GM10248 (cell line): ENCODE data around the gene PTOV1.
A peak's percentile ranks its signal among the peaks of the same experiment; 100 is the strongest.

Experiments used
- CTCF ChIA-PET: fragments of 300-600 bp; sonication (Branson Sonifier 250); formaldehyde crosslinking; extraction: SDS; loops from one replicate; lab custom pipeline; 2021; ENCODE audit warnings: antibody characterized with exemption; lab: Yijun Ruan, JAX
- POLR2A ChIA-PET: fragments of 350-650 bp; sonication (Branson Sonifier 250); formaldehyde crosslinking; extraction: SDS; loops from one replicate; lab custom pipeline; 2020; ENCODE audit warnings: antibody characterized with exemption; lab: Yijun Ruan, JAX
- DNase-seq: peaks from one replicate; pipeline ENCODE4 v3.0.0; 2012; ENCODE audit errors: extremely low spot score
- TF ChIP-seq, protein P1 (sequence below): IDR thresholded peaks from 2 replicates; pipeline ENCODE4 v1.5.1; 2012; ENCODE audit warnings: mild to moderate bottlenecking, low read depth; ENCODE audit errors: extremely low read depth, missing control alignments, control extremely low read depth

The PTOV1 gene

GRCh38 chr19:49850487-49851342 is at the start of gene PTOV1:
TSS of gene PTOV1 (plus strand) at chr19:49851159.
- peak; percentile 98 for DNase-seq
- CTCF ChIA-PET = interaction anchor here (0.7 to 1.5 kb wide), 5 partner anchors 11 to 40 kb away, joined by 3 to 4 read pairs (median 3); no protein-coding TSS in a partner anchor
- POLR2A ChIA-PET = interaction anchor here (0.5 to 2.4 kb wide), 6 partner anchors 18 to 1275 kb away, joined by 3 to 11 read pairs (median 6); partner anchors contain the start of gene AP2A1
- TF ChIP-seq, protein P1, sequence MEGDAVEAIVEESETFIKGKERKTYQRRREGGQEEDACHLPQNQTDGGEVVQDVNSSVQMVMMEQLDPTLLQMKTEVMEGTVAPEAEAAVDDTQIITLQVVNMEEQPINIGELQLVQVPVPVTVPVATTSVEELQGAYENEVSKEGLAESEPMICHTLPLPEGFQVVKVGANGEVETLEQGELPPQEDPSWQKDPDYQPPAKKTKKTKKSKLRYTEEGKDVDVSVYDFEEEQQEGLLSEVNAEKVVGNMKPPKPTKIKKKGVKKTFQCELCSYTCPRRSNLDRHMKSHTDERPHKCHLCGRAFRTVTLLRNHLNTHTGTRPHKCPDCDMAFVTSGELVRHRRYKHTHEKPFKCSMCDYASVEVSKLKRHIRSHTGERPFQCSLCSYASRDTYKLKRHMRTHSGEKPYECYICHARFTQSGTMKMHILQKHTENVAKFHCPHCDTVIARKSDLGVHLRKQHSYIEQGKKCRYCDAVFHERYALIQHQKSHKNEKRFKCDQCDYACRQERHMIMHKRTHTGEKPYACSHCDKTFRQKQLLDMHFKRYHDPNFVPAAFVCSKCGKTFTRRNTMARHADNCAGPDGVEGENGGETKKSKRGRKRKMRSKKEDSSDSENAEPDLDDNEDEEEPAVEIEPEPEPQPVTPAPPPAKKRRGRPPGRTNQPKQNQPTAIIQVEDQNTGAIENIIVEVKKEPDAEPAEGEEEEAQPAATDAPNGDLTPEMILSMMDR = no peak

DNA sequence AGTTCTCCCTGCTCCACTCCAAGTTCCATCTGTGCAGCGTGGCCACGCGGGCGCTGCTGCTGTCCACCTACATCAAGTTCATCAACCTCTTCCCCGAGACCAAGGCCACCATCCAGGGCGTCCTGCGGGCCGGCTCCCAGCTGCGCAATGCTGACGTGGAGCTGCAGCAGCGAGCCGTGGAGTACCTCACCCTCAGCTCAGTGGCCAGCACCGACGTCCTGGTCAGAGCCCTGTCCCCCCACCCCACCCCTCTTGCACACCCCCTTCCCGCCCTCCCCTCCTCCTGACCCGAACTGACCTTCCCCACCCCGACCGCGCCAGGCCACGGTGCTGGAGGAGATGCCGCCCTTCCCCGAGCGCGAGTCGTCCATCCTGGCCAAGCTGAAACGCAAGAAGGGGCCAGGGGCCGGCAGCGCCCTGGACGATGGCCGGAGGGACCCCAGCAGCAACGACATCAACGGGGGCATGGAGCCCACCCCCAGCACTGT is 49.5 kb upstream of the PTOV1 start:
- ChIA-PET CTCF (no interaction called here), POLR2A (no interaction called here)
- no peak for DNase-seq
- TF ChIP-seq, protein P1 = no peak

GRCh38 chr19:49801966-49802661 is 48.8 kb upstream of the PTOV1 start:
- ChIA-PET CTCF (no interaction called here), POLR2A (no interaction called here)
- TF ChIP-seq, protein P1 = no peak
- DNase-seq = no peak

DNA sequence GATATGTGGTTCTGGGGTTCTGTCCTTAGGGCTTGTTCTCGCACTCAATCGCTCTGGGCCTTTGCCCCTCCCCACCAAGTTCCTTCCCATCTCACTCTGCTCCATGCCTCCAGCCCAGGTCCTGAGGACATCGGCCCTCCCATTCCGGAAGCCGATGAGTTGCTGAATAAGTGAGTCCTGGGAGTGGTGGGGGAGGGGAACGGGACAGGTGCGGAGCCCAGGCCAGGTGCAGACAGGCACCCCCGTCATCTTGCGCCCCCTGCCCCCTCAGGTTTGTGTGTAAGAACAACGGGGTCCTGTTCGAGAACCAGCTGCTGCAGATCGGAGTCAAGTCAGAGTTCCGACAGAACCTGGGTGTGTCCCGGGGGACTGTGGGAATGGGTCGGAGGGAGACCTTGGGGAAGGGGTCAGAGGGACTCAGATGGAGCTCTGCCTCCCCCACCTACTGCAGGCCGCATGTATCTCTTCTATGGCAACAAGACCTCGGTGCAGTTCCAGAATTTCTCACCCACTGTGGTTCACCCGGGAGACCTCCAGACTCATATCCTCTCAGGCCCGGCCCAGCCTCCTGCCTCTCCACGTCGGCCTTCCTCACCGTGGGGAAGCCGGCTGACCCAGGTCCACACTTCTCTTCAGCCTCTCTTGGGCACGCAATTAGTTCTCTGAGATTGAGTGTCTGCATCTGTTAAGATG is 48.0 kb upstream of the PTOV1 start:
- DNase-seq = no peak
- CTCF ChIA-PET = no interaction called here
- TF ChIP-seq, protein P1 = no peak
- POLR2A ChIA-PET = no interaction called here

DNA sequence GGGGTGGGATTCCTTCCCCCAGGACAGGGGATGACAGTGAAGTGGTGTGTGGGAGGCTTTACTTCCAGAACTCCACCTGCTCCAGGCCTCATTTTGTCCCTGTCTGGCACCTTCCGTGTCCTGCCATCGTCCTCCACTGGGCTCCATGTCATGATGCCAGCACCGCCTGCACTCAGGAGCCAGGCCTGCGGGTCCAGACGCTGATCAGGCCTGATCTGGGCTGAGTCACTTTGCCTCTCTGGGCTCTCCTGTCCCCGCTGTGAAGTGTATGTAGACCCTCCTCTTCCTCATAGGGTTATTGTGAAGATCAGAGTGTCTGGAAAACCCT is 47.5 kb upstream of the PTOV1 start:
- no peak for DNase-seq
- ChIA-PET POLR2A (no interaction called here), CTCF (no interaction called here)
- TF ChIP-seq, protein P1 = no peak
